Retina (tissue), 1 donor: ENCODE data around the gene CBFA2T3.

Experiments
- DNase-seq: peaks from one replicate; pipeline ENCODE4 v3.0.0-alpha.2; 2016

CBFA2T3 gene

DNA sequence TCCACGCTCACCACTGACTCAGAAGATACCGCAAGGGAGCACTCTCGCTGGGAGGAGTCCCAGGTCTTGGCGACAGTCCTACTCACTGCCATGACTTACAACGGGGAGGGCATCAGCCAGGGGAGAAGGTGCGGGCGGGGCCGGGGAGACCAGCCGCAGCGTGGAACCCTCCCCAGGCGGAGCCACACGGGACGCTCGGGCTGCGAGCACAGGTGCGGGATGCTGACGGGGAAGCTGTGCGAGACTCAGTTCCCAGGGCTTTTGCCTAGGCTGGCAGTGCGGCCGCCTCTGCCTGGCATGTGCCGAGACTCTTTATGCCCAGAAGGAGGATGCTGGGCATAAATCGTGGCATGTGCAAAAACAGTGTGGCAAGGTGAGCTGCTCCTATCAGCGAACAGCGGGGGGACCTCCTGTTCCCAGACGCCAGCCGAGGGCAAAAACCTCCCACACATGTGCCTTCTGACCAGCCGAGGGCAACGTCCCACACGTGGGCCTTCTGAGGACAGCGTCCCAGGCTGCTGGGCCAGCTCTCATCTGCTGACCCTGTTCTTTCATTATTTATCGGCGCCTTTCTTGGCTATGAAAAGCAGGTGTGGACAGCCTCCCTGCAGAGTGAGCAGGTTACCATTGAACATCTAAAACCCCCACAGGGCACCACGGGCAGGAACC is 126.3 kb downstream of the CBFA2T3 start:
- no peak for DNase-seq

DNA sequence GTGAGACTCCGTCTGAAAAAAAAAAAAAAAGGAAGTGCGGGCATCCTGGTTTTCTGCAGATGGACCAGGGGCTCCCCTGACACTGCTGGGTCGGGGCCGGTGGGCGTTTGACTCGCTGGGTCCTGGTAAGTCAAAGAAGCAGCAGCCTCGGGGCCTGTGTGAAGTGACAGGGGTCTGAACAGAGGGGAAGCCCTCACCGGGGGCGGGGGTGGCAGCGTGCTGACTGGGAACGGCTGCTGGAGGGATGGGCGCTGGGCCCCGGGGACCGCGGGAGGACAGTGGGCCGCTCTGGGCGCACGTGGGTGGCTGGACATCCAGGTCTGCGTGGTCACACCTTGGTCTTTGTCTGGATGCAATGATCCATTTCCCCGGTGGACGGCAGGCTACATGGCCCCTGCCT is 128.4 kb downstream of the CBFA2T3 start:
- no peak for DNase-seq

GRCh38 chr16:88847654-88848053 is 129.4 kb downstream of the CBFA2T3 start:
- DNase-seq: no peak

DNA sequence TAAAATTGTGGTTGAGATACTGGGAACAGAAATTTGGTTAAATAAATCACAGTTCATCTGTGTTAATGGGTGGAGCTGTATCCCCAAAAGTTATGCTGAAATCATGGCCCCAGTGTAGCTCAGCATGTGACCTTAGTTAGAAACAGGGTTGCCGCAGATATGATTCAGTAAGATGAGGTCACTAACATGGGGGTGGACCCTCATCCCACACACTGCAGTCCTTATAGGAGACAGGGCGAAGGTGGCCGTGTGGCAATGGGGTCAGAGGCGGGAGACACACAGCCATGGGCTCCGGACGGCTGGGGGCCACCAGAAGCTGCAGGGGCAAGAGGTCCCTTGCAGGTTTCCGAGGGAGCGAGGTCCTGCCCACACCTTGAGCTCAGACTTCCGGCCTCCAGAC is 130.9 kb downstream of the CBFA2T3 start:
- DNase-seq: no peak

GRCh38 chr16:88844419-88845036 is 132.5 kb downstream of the CBFA2T3 start:
- DNase-seq: no peak

DNA sequence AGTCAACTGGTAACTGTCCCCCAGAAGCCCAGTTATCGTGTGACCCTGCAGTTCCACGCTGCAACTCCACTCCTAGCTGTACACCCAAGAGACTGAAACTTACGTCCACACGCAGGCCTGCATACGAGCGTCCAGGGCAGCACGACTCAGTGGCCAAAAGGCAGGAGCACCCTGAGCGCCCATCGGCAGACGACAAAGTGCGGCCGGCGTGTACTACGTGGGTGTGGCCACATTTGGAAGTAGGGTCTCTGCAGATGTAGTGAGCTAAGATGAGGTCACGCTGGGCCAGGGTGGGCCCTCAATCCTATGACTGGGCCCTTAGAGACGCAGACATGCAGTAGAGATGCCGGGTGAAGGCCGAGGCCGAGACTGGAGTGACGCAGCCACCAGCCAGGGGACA is 133.8 kb downstream of the CBFA2T3 start:
- no peak for DNase-seq

DNA sequence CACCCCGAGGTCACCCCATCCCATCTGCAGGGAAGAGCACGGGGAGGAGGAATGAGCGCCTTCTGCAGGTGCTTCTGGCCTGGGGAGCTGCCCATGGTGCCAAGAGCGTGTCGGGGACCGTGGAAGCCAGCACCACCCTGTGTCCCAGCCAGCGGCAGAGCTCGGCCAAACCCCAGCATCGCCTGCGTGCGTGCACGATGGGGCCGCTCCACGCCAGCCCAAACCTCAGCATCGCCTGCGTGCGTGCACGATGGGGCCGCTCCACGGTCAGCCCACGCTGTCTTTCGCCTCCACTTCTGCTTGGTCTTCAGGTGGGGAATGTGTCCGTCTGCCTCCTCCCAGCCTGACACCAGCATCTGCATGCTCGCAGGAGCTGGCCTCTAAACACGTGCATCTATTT is 134.2 kb downstream of the CBFA2T3 start:
- DNase-seq: no peak

DNA sequence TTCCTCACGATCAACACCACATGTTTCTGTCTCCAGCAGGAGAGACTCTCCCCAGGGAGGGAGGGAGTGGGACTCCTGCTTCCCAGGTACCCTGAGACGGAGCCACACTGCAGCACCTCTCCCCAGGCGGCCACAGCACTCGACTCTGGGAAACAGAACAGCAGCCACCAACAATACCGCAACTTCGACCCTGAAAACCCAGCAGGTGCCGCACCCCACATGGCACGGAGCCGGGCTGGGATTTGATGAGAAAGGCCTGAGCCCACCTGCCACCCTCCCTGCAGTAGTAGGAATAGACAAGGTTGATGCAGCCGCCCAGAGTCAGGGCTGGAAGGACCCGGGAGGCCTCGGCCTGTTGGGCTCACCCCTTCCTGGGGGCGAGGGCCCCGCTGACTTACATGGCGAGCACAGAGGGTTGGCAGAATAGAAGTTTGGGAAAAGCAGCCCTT is 134.7 kb downstream of the CBFA2T3 start:
- no peak for DNase-seq

GRCh38 chr16:88841521-88842307 is 135.3 kb downstream of the CBFA2T3 start:
- DNase-seq: no peak

DNA sequence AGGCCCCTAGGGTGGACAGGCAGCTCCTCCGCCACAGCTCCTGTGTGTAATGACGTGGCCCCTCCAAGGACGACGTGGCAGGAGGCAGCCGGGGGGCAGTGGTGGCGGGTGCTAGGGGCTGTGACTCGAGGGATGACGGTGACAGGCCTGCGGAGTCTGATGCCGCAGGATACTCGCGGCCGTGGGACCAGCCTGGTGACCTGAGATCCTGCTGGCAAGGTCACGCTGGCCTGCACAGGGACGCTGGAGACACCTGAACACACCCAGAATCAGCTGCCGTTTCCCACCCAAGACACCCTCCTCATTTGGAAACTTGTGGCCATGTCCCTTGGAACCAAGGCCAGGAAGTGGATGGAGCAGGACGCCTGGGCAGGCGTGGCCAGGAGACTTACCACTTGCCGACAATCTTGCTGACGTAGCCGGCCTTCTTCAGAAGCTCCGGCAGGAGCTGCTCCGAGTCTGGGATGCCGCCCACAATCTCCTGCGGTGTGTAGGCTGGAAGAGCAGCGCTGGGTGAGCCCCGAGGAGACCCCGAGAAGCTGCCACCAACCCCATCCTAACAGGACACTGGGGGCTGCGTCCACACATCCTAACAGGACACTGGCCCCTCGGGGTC is 136.3 kb downstream of the CBFA2T3 start:
- no peak for DNase-seq

- no peak for DNase-seq
Measured at GRCh38 chr16:88839745-88840599, 137.0 kb downstream of the CBFA2T3 start.

DNA sequence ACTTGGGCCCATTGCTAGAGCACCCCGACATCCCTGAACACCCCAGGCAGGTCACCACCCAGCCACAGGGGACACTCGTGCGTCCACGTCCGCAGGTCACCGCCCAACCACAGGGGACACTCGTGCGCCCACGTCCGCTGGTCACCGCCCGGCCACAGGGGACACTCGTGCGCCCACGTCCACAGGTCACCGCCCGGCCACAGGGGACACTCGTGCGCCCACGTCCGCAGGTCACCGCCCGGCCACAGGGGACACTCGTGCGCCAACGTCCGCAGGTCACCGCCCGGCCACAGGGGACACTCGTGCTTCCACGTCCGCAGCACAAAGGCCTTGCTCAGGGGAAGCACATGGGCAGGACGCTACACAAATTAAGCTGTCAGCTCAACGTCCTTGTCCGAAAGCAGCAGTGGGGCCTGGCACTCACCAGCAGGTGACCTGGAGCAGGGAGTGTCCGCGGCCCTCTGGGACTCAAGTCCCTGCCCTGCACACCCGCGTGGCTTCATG is 137.9 kb downstream of the CBFA2T3 start:
- DNase-seq: no peak

- DNase-seq: no peak
Measured at GRCh38 chr16:88838566-88838965, 138.4 kb downstream of the CBFA2T3 start.

GRCh38 chr16:88837806-88838205 is 139.2 kb downstream of the CBFA2T3 start:
- DNase-seq: no peak

- DNase-seq: no peak
Measured at GRCh38 chr16:88836791-88837190, 140.2 kb downstream of the CBFA2T3 start.

GRCh38 chr16:88835818-88836217 is 141.2 kb downstream of the CBFA2T3 start:
- no peak for DNase-seq

- no peak for DNase-seq
Measured at GRCh38 chr16:88835383-88835782, 141.6 kb downstream of the CBFA2T3 start.

DNA sequence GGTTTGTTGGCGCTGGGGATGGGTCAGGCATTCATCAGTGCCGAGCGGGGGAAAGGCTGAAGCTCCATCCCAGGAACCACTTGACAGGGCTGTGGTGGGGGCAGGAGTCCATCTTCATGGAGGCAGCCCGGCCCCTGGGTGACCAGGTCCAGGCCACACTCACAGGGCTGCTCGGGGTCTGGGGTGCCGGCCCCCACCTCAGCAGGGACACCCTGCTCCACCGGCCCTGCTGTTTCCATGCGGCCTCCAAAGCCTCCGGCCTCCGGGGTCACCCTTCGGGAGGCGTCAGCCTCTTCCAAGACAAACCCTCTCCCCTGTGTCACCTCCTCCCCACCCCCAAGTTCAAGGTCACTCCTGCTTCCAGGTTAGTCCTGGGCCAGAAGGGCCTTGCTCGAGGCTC is 142.3 kb downstream of the CBFA2T3 start:
- no peak for DNase-seq

GRCh38 chr16:88833086-88833485 is 143.9 kb downstream of the CBFA2T3 start:
- DNase-seq: no peak

DNA sequence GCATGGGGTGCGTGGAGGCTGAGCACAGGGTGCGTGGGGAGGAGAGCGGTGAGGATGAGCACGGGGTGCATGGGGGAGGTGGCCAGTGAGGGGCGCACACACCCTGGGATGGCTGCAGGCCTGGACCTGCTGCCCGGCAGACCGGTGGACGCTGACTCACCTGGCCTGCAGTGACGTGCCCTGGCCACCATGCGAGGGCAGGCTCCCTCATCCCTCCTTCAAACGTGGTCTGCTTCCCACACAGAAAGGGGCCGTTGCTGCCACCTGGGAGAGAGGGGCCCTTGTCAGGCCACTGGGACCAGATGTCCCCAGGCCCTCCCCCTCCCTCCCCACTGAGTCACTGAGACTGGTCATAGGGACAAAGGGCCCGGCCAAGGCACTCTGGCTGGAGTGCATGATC is 145.2 kb downstream of the CBFA2T3 start:
- no peak for DNase-seq

- DNase-seq: no peak
Measured at GRCh38 chr16:88830783-88831182, 146.2 kb downstream of the CBFA2T3 start.

DNA sequence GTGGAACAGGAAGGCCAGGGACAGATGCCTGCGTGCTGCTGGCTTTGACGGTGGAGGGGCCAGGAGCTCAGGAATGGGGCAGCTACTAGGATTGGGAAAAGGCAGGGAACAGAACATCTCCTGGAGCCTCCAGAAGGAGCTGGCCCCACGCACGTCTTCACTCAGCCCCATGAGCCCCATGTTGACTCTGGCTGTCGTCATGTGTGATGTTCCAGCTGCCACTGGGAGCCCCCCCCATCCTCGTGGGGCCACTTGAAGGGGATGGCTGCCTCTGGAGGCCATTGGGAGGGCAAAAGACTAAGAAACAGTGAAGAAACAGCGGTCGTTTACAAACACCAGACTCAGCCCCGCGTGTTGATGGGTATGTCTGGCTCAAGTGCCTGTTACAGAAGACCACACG is 146.7 kb downstream of the CBFA2T3 start:
- DNase-seq: no peak
